Hindlimb muscle (tissue), 1 donor: ENCODE measurements around the gene FARP2. TPM values are rescaled to one million over a fixed set of nuclear protein-coding genes. Genes with fewer than 3 reads are reported as not detected.
A peak's percentile ranks its signal among the peaks of the same experiment; 100 is the strongest.
"Not testable (repeated sequence)": the region's sequence is repeated elsewhere in the genome, so short reads cannot be mapped to it uniquely, and the experiment has no call there.

Experiments used
- DNase-seq: peaks from one replicate; pipeline ENCODE4 v3.0.0-alpha.2; 2013
- polyA plus RNA-seq: library from polyadenylated mRNA; unstranded; fragments of 120-200 nt; gene quantifications from one replicate; pipeline ENCODE4 v1.2.1, GENCODE V29; 2013; ENCODE audit not compliant: insufficient read length

FARP2 gene
- polyA plus RNA-seq, 1 donor, result 32.1 TPM

- DNase-seq, result no peak
Measured at GRCh38 chr2:241366678-241367077, 10.6 kb downstream of the FARP2 start.

GRCh38 chr2:241368643-241369042 lies 12.6 kb downstream of the FARP2 start:
- no peak for DNase-seq

- DNase-seq, result no peak
Measured at GRCh38 chr2:241372361-241372992, 16.4 kb downstream of the FARP2 start.

- no peak for DNase-seq
Measured at GRCh38 chr2:241373446-241373845, 17.4 kb downstream of the FARP2 start.

- not testable (repeated sequence) for DNase-seq
Measured at GRCh38 chr2:241373906-241374305, 17.8 kb downstream of the FARP2 start.

- no peak for DNase-seq
Measured at GRCh38 chr2:241375300-241375699, 19.2 kb downstream of the FARP2 start.

GRCh38 chr2:241376808-241377207 lies 20.7 kb downstream of the FARP2 start:
- DNase-seq, result no peak

- DNase-seq, result no peak
Measured at GRCh38 chr2:241378816-241379215, 22.7 kb downstream of the FARP2 start.

- DNase-seq, result peak; percentile 68
Measured at GRCh38 chr2:241379481-241380480, 23.7 kb downstream of the FARP2 start.

GRCh38 chr2:241381872-241382271 lies 25.8 kb downstream of the FARP2 start:
- no peak for DNase-seq

- DNase-seq, result not testable (repeated sequence)
Measured at GRCh38 chr2:241385450-241385849, 29.4 kb downstream of the FARP2 start.

GRCh38 chr2:241386519-241386918 lies 30.4 kb downstream of the FARP2 start:
- DNase-seq, result no peak

- no peak for DNase-seq
Measured at GRCh38 chr2:241389697-241390096, 33.6 kb downstream of the FARP2 start.

GRCh38 chr2:241390301-241391206 lies 34.5 kb downstream of the FARP2 start:
- no peak for DNase-seq

GRCh38 chr2:241391892-241392665 lies 36.0 kb downstream of the FARP2 start:
- DNase-seq, result no peak

GRCh38 chr2:241392753-241393152 lies 36.7 kb downstream of the FARP2 start:
- DNase-seq, result not testable (repeated sequence)

GRCh38 chr2:241393524-241394196 lies 37.6 kb downstream of the FARP2 start:
- no peak for DNase-seq

GRCh38 chr2:241396809-241397208 lies 40.7 kb downstream of the FARP2 start:
- DNase-seq, result not testable (repeated sequence)

GRCh38 chr2:241399941-241400922 lies 44.1 kb downstream of the FARP2 start:
- no peak for DNase-seq

GRCh38 chr2:241408849-241409248 lies 52.8 kb downstream of the FARP2 start:
- no peak for DNase-seq
